ENCODE results near the gene KCNN1. TPM values are rescaled to one million over a fixed set of nuclear protein-coding genes. Genes with fewer than 3 reads are reported as not detected.

KCNN1 gene
- total and polyA plus RNA-seq, 2 of the 4 experiments (the other 2 are of a cell fraction), result 0.09 TPM; not detected in 1

DNA sequence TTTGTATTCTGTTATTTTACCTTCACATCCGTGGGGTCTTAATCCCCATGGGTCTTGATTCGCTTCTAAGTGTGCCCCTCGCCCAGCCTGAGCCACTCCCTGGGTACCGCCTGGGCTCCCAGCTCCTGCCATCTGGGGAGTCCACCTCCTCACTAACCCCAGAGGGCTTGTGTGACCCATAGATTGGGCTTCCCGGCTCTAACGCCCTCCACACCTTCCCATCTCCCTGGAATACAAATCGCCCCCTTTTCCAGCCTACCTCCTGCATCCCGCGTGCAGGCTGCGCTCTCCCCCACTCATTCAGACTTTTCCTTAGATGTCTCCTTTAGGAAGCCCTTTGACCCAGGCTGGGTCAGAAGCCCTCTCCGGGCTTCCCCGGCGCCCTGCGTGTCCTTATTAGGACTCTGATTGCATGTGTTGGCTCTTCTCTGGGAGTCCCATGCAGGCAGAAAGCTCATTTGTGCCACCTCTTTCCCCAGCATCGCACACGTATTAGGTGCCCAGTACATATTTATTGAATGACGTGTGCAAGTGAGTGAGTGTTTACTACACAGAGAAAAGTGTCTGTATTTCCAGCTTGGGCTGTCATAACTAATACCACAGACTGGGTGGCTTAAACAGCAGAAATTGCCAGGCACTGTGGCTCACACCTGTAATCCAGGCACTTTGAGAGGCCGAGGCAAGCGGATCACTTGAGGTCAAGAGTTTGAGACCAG lies 33.3 kb upstream of the KCNN1 start:
- no peak overlapping the region for H2BK5ac ChIP-seq (ENCODE audit: low read depth, low read length, poor library complexity, severe bottlenecking)
- ATAC-seq (ENCODE audit: low read depth) (no peak), DNase-seq (peak; percentile 42)
- peak overlapping the region; percentile 96 for H2AK9ac ChIP-seq (replicated peaks; ENCODE audit: low read depth, low read length, poor library complexity)
- H3K9ac ChIP-seq (ENCODE audit: low read depth, low read length), result peak overlapping the region; percentile 87
- H2BK20ac ChIP-seq (ENCODE audit: low read depth, low read length), result no peak overlapping the region
- 0 out of 2 replicates have a peak overlapping the region, but pooled peaks have one; percentile 27 for H4K91ac ChIP-seq (ENCODE audit: insufficient read depth, low read depth, low read length)
- H2BK15ac ChIP-seq (ENCODE audit: low read depth, low read length), result no peak overlapping the region
- H3K4ac ChIP-seq (ENCODE audit: low read depth, low read length), result peak overlapping the region; percentile 61
- ChIA-PET CTCF (interaction anchor here (0.6 to 3.0 kb wide), 6 partner anchors 22 to 205 kb away, joined by 3 to 33 read pairs (median 4); partner anchors contain the start of genes ARRDC2, RPL18A and SLC5A5), POLR2A (ENCODE audit: unreplicated experiment) (interaction anchor here (1.4 kb wide), 1 partner anchor 74 kb away, joined by 12 read pairs; the partner anchor contains the start of gene RPL18A)
- H3K23ac ChIP-seq (ENCODE audit: low read depth, low read length), result peak overlapping the region; percentile 67; the same call in 1 of the 2 replicates
- in situ Hi-C loops (cut with MboI; ENCODE audit: low sequenced_read_pairs) (loop anchor here (25.0 kb wide), 1 partner anchor 129 kb away; no protein-coding TSS in a partner anchor), intact Hi-C loops (cut with micrococcal nuclease) (no loop called here), dilution Hi-C loops (cut with HindIII; ENCODE audit: low sequenced_read_pairs, unreplicated experiment) (no loop called here)
- H3K56ac ChIP-seq (ENCODE audit: extremely low read depth, insufficient read depth, low read length), result peak overlapping the region; percentile 53; the same call in 1 of the 2 replicates
- no peak overlapping the region for H2BK120ac ChIP-seq (ENCODE audit: low read depth, low read length)
- peak overlapping the region; percentile 60 for H2AK5ac ChIP-seq (ENCODE audit: low read depth, low read length)
- H3K4me1 ChIP-seq (ENCODE audit: control insufficient read depth, insufficient read depth, low read length), result peaks cover 3% of the 10 kb centered on the region; the same call in 1 of the 2 replicates
- no peak overlapping the region for H3K18ac ChIP-seq (ENCODE audit: low read depth, low read length)
- H4K5ac ChIP-seq (ENCODE audit: low read depth, low read length), result no peak overlapping the region; the same call in 1 of the 2 replicates
- peak overlapping the region; percentile 84 for H3K14ac ChIP-seq (replicated peaks; ENCODE audit: low read depth, low read length)
- H3K9me3 ChIP-seq (ENCODE audit: control insufficient read depth, insufficient read depth, low read length), result no peaks in the 10 kb centered on the region
- H3K79me1 ChIP-seq (ENCODE audit: low read depth in 1 of 2, low read length in 2 of 2), result peaks cover 0 to 28% of the 10 kb centered on the region in 2 experiments; a peak in 3 of 4 replicates
- peaks cover 11% of the 10 kb centered on the region; the same call in 1 of the 2 replicates for H4K20me1 ChIP-seq (ENCODE audit: insufficient read depth, low read length)
- WGBS, 2 experiments (ENCODE audit: extremely low coverage in 2 of 2, insufficient read length in 1 of 2), result 30% methylated on average over 9 of the region's 19 CpGs; no CpG with 5 or more reads in 1 of the 2 experiments
- H4K8ac ChIP-seq (ENCODE audit: low read depth in 2 of 2, low read length in 2 of 2), result peak overlapping the region; percentile 84 to 92
- peak overlapping the region; percentile 70 for H3K4me3 ChIP-seq (ENCODE audit: insufficient read depth, low read depth, low read length)
- peaks cover 3% of the 10 kb centered on the region for H3K9me1 ChIP-seq (ENCODE audit: insufficient read depth, low read length)
- peak overlapping the region; percentile 100 for H2AFZ ChIP-seq (replicated peaks; ENCODE audit: low read length, poor library complexity)
- BruUV-seq (replicated peaks), result TSS peak; percentile 50
- peaks cover 4% of the 10 kb centered on the region; the same call in 1 of the 2 replicates for H3K36me3 ChIP-seq (ENCODE audit: control insufficient read depth, insufficient read depth, low read length)
- no peak for TF ChIP-seq RCOR1 (IDR thresholded peaks at IDR 0.05; ENCODE audit: insufficient replicate concordance, low read length)
- no peak for TF ChIP-seq NFE2L2 (IDR thresholded peaks at IDR 0.05; ENCODE audit: low read depth, low read length)
- no peak for TF ChIP-seq MAFK (IDR thresholded peaks at IDR 0.05; ENCODE audit: low read depth, low read length)
- TF ChIP-seq SMC3 (IDR thresholded peaks at IDR 0.05; ENCODE audit: low read depth, low read length), result no peak
- TF ChIP-seq MAZ (IDR thresholded peaks at IDR 0.05; ENCODE audit: borderline replicate concordance, low read depth, low read length), result no peak
- no peak for TF ChIP-seq CHD1 (IDR thresholded peaks at IDR 0.05; ENCODE audit: low read depth, low read length)
- TF ChIP-seq, protein P1, sequence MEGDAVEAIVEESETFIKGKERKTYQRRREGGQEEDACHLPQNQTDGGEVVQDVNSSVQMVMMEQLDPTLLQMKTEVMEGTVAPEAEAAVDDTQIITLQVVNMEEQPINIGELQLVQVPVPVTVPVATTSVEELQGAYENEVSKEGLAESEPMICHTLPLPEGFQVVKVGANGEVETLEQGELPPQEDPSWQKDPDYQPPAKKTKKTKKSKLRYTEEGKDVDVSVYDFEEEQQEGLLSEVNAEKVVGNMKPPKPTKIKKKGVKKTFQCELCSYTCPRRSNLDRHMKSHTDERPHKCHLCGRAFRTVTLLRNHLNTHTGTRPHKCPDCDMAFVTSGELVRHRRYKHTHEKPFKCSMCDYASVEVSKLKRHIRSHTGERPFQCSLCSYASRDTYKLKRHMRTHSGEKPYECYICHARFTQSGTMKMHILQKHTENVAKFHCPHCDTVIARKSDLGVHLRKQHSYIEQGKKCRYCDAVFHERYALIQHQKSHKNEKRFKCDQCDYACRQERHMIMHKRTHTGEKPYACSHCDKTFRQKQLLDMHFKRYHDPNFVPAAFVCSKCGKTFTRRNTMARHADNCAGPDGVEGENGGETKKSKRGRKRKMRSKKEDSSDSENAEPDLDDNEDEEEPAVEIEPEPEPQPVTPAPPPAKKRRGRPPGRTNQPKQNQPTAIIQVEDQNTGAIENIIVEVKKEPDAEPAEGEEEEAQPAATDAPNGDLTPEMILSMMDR (conservative IDR thresholded peaks at IDR 0.05; ENCODE audit: low read depth, low read length), result no peak
- no peak for TF ChIP-seq BHLHE40 (IDR thresholded peaks at IDR 0.05; ENCODE audit: low read depth, low read length)
- no peak for TF ChIP-seq RAD21 (IDR thresholded peaks at IDR 0.05; ENCODE audit: low read length)
- TF ChIP-seq, protein P2, sequence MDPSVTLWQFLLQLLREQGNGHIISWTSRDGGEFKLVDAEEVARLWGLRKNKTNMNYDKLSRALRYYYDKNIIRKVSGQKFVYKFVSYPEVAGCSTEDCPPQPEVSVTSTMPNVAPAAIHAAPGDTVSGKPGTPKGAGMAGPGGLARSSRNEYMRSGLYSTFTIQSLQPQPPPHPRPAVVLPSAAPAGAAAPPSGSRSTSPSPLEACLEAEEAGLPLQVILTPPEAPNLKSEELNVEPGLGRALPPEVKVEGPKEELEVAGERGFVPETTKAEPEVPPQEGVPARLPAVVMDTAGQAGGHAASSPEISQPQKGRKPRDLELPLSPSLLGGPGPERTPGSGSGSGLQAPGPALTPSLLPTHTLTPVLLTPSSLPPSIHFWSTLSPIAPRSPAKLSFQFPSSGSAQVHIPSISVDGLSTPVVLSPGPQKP (IDR thresholded peaks at IDR 0.05; ENCODE audit: borderline replicate concordance, low read depth, low read length), result no peak
- TF ChIP-seq MXI1 (IDR thresholded peaks at IDR 0.05; ENCODE audit: borderline replicate concordance, low read depth, low read length), result no peak
- no peak for TF ChIP-seq POLR2A (IDR thresholded peaks at IDR 0.05; ENCODE audit: low read depth, low read length)
- H3K27ac ChIP-seq (ENCODE audit: insufficient read depth, low read length), result peak overlapping the region; percentile 57; the same call in 1 of the 2 replicates
- H3K27me3 ChIP-seq (ENCODE audit: control insufficient read depth, insufficient read depth, low read length), result peaks cover 2% of the 10 kb centered on the region; the same call in 1 of the 2 replicates
- H3K4me2 ChIP-seq (ENCODE audit: low read depth, low read length), result peak overlapping the region; percentile 89

Data from IMR-90 (cell line).